Ishikawa (cell line): ENCODE results near the gene PTCH2.

Source experiments
- CEBPB ChIP-seq: IDR thresholded peaks from 2 replicates; pipeline ENCODE4 v1.6.1; 2012
- CREB1 ChIP-seq: IDR thresholded peaks from 2 replicates; pipeline ENCODE4 v1.6.1; 2012; ENCODE audit warnings: low read depth
- EGR1 ChIP-seq: IDR thresholded peaks from 2 replicates; pipeline ENCODE4 v1.6.1; 2012
- EP300 ChIP-seq: IDR thresholded peaks from 2 replicates; pipeline ENCODE4 v1.6.1; 2012; ENCODE audit warnings: borderline replicate concordance
- FOXM1 ChIP-seq: IDR thresholded peaks from 2 replicates; pipeline ENCODE4 v1.6.1; 2012; ENCODE audit warnings: low read depth, borderline replicate concordance
- MAX ChIP-seq: IDR thresholded peaks from 2 replicates; pipeline ENCODE4 v1.6.1; 2012
- NFIC ChIP-seq: IDR thresholded peaks from 2 replicates; pipeline ENCODE4 v1.6.1; 2012
- RAD21 ChIP-seq: IDR thresholded peaks from 2 replicates; pipeline ENCODE4 v1.6.1; 2012; ENCODE audit warnings: low read depth
- TAF1 ChIP-seq: IDR thresholded peaks from 2 replicates; pipeline ENCODE4 v1.6.1; 2012; ENCODE audit warnings: low read depth, mild to moderate bottlenecking
- TCF12 ChIP-seq: IDR thresholded peaks from 2 replicates; pipeline ENCODE4 v1.6.1; 2012; ENCODE audit warnings: low read depth
- TEAD4 ChIP-seq: IDR thresholded peaks from 2 replicates; pipeline ENCODE4 v1.6.1; 2012
- YY1 ChIP-seq: IDR thresholded peaks from 2 replicates; pipeline ENCODE4 v1.6.1; 2012; ENCODE audit warnings: low read depth
- ZBTB7A ChIP-seq: IDR thresholded peaks from 2 replicates; pipeline ENCODE4 v1.6.1; 2012; ENCODE audit warnings: low read depth
- TF ChIP-seq, protein P1 (sequence below): IDR thresholded peaks from 2 replicates; pipeline ENCODE4 v1.6.1; 2012
- TF ChIP-seq, protein P2 (sequence below): IDR thresholded peaks from 2 replicates; pipeline ENCODE4 v1.6.1; 2012; ENCODE audit warnings: low read depth, mild to moderate bottlenecking

PTCH2 gene

GRCh38 chr1:44810101-44810761, 32.8 kb downstream of the PTCH2 start:
- TF ChIP-seq EGR1: no peak
- TF ChIP-seq, protein P1, sequence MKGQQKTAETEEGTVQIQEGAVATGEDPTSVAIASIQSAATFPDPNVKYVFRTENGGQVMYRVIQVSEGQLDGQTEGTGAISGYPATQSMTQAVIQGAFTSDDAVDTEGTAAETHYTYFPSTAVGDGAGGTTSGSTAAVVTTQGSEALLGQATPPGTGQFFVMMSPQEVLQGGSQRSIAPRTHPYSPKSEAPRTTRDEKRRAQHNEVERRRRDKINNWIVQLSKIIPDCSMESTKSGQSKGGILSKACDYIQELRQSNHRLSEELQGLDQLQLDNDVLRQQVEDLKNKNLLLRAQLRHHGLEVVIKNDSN: 0 out of 2 replicates have a peak, but pooled peaks have one; percentile 5
- TF ChIP-seq TEAD4: peak; percentile 73
- TF ChIP-seq TCF12: peak; percentile 80
- no peak; the same call in 1 of the 2 replicates for TF ChIP-seq EP300
- peak; percentile 99 for TF ChIP-seq NFIC
- TF ChIP-seq CEBPB: peak; percentile 54; the same call in 1 of the 2 replicates
- peak; percentile 24; the same call in 1 of the 2 replicates for TF ChIP-seq ZBTB7A
- TF ChIP-seq TAF1: no peak

DNA sequence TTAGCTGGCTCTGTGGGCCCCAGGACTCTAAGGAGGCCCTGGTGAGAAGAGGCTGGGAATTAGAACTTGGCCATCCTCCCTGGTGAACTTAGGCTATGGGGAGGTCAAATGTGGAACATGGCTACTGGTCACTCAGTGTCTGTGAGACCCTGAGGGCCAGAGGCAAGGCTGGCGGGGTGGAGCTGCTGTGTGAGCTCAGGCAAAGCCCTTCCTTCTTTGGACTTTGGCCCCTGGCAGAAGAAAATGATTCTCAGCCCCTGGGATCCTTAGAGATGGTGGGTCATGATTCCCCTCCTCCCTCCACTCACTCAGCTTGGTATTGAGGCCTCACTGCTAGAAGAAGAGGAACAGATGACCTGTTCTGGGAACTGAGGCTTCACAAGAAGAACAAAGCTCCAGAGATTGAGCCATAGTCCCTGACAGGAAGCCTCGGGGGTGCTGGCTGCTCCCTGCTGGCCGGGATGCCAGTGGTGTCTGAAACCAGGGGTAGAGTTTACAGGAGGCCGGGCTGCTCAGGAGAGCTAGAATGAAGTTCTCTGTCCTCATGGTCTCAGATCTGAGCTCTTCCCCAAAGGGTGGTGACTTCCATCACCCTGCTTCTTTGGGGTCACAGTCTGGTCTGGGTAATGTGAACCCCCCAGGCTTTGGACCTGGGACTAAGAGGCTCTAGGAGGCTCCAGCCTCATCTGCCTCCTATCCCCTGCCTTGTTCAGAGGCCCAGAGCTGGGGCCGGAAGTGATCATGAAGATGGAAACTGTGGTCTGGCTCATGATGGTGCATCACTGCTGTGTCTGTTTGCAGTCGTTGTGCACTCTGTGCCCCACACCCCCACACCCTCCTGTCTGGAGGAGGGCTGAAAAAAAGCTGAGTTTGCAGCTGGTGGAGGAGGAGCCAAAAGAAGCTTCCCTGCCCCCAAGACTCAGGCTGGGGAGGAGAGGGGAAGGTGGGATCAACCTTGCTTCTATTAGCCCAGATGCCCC, 33.8 kb downstream of the PTCH2 start:
- TF ChIP-seq MAX: no peak
- TF ChIP-seq TCF12: no peak
- TF ChIP-seq, protein P2, sequence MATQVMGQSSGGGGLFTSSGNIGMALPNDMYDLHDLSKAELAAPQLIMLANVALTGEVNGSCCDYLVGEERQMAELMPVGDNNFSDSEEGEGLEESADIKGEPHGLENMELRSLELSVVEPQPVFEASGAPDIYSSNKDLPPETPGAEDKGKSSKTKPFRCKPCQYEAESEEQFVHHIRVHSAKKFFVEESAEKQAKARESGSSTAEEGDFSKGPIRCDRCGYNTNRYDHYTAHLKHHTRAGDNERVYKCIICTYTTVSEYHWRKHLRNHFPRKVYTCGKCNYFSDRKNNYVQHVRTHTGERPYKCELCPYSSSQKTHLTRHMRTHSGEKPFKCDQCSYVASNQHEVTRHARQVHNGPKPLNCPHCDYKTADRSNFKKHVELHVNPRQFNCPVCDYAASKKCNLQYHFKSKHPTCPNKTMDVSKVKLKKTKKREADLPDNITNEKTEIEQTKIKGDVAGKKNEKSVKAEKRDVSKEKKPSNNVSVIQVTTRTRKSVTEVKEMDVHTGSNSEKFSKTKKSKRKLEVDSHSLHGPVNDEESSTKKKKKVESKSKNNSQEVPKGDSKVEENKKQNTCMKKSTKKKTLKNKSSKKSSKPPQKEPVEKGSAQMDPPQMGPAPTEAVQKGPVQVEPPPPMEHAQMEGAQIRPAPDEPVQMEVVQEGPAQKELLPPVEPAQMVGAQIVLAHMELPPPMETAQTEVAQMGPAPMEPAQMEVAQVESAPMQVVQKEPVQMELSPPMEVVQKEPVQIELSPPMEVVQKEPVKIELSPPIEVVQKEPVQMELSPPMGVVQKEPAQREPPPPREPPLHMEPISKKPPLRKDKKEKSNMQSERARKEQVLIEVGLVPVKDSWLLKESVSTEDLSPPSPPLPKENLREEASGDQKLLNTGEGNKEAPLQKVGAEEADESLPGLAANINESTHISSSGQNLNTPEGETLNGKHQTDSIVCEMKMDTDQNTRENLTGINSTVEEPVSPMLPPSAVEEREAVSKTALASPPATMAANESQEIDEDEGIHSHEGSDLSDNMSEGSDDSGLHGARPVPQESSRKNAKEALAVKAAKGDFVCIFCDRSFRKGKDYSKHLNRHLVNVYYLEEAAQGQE: no peak
- no peak for TF ChIP-seq CREB1
- TF ChIP-seq TAF1: no peak
- TF ChIP-seq NFIC: no peak
- no peak for TF ChIP-seq FOXM1
- TF ChIP-seq YY1: no peak
- no peak for TF ChIP-seq ZBTB7A
- TF ChIP-seq CEBPB: no peak
- TF ChIP-seq EP300: no peak
- TF ChIP-seq TEAD4: no peak
- TF ChIP-seq, protein P1: no peak
- TF ChIP-seq EGR1: no peak
- no peak for TF ChIP-seq RAD21

DNA sequence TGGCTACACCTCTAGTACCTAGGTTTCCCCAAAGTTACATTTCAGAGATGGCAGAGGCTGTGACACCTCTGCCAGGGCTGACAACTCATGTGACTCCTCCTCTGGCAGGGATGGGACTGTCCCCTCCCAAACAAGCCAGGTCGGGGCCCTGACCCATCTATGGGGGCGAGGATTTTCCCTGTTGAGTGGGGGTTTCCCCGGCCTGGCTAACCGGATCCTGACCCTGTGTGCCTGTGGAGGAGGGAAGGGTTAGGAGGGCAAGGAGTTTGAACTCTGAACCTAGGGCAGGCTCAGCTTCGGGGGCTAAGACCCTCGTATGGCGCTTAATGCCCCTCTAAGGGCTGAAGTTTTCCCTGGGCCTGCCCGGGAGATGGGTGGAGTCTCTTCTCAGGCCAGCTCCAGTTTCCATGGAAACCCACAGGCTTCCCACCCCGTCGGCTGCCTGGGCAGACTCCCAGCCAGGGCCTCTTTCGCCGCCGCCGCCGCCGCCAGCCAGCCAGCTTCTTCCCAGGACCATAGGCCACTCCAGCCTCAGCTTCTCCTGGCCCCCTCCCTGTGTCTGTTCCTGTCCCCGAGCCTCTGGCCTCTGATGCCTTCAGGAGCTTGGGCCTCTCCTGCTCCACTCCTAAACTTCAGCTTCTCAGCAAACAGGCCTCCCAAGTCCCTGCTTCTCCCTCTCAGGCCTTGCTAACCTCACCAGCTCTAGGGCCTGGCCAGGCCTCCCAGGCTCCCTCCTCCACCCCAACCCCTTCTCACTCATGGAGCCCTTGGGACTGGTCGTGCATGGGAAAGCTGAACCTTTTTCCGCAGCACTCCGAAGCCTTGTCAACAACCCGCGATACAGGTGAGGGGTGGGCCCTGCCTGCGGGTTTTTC, 34.8 kb downstream of the PTCH2 start, which contains the start of gene BTBD19:
BTBD19 (plus strand) TSS at position 461 of the 875 bp plus-strand sequence; CDS start at position 759, 298 bp downstream.
- TF ChIP-seq TAF1: no peak
- no peak for TF ChIP-seq NFIC
- no peak for TF ChIP-seq YY1
- TF ChIP-seq, protein P2: no peak
- TF ChIP-seq, protein P1: no peak
- TF ChIP-seq FOXM1: no peak
- no peak for TF ChIP-seq CREB1
- TF ChIP-seq EGR1: no peak

GRCh38 chr1:44807364-44808062, 35.5 kb downstream of the PTCH2 start:
- TF ChIP-seq ZBTB7A (0 out of 2 replicates have a peak, but pooled peaks have one; percentile 42), TAF1 (no peak; the same call in 1 of the 2 replicates), EP300 (peak; percentile 39; the same call in 1 of the 2 replicates), EGR1 (peak; percentile 71; the same call in 1 of the 2 replicates), TEAD4 (no peak; the same call in 1 of the 2 replicates), CREB1 (no peak), NFIC (no peak; the same call in 1 of the 2 replicates), FOXM1 (no peak), RAD21 (no peak), TCF12 (peak; percentile 57; the same call in 1 of the 2 replicates), MAX (peak; percentile 98), YY1 (peak; percentile 12; the same call in 1 of the 2 replicates)
- TF ChIP-seq, protein P1: 0 out of 2 replicates have a peak, but pooled peaks have one; percentile 26
- TF ChIP-seq, protein P2: no peak
